Thyroid gland (tissue), 4 donors: ENCODE measurements around the gene OTOGL.

Experiments used
- CTCF ChIP-seq, 6 experiments: fragments of 200-600 bp in 3 of 6; fragments of 450-650 bp in 3 of 6; sonication (generic) in 3 of 6; IDR thresholded peaks; one replicate each; pipeline ENCODE4 v1.5.1; 2016 to 2019; ENCODE audit warnings: antibody characterized with exemption in 6 of 6, mild to moderate bottlenecking in 2 of 6, inconsistent platforms in 1 of 6, moderate library complexity in 1 of 6
- POLR2A ChIP-seq, 2 donors: fragments of 450-650 bp; IDR thresholded peaks; one replicate each; pipeline ENCODE4 v1.6.1; 2017; ENCODE audit warnings: antibody characterized with exemption in 2 of 2, mild to moderate bottlenecking in 2 of 2, moderate library complexity in 1 of 2

- no peak for TF ChIP-seq CTCF (IDR thresholded peaks at IDR 0.05)
- TF ChIP-seq POLR2A (IDR thresholded peaks at IDR 0.05): no peak
These were observed 301.2 kb downstream of the OTOGL start for GRCh38 chr12:80400571-80400991.
